Measurements from ENCODE around the gene NPFFR1. TPM values are rescaled to one million over a fixed set of nuclear protein-coding genes. Genes with fewer than 3 reads are reported as not detected.
A peak's percentile ranks its signal among the peaks of the same experiment; 100 is the strongest.

The NPFFR1 gene
- total RNA-seq, 4 donors from 2014 or later = 0.16 TPM; not detected in 3

DNA sequence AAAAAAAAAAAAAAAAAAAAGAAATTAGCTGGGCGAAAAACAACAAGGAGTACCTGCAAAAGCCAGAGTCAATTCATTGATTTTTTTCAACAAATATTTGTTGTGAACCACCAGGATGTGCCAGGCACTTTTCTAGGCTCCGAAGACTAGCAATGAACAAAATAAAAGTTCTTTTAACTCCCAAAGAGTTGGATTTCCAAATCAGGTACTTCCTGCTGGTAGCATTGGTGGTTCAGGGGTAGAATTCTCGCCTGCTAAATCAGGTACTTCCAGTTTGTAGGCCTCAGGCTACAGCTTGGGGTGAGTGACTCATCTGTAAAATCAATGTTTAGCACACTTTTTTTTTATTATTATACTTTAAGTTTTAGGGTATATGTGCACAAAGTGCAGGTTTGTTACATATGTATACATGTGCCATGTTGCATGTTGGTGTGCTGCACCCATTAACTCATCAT is 61.4 kb downstream of the NPFFR1 start:
- Histone ChIP-seq H3K36me3 (peaks cover 0 to 13% (median 0%) of the 10 kb centered on the region in 4 donors), H3K4me1 (peaks cover 0 to 21% (median 12%) of the 10 kb centered on the region in 4 donors), H3K4me3 (no peak overlapping the region), H3K27ac (peak overlapping the region in 1 of 4 donors; percentile 34), H3K27me3 (no peaks in the 10 kb centered on the region), H3K9me3 (no peaks in the 10 kb centered on the region)
- no peak for TF ChIP-seq POLR2A (IDR thresholded peaks at IDR 0.05)
- TF ChIP-seq, protein P1, sequence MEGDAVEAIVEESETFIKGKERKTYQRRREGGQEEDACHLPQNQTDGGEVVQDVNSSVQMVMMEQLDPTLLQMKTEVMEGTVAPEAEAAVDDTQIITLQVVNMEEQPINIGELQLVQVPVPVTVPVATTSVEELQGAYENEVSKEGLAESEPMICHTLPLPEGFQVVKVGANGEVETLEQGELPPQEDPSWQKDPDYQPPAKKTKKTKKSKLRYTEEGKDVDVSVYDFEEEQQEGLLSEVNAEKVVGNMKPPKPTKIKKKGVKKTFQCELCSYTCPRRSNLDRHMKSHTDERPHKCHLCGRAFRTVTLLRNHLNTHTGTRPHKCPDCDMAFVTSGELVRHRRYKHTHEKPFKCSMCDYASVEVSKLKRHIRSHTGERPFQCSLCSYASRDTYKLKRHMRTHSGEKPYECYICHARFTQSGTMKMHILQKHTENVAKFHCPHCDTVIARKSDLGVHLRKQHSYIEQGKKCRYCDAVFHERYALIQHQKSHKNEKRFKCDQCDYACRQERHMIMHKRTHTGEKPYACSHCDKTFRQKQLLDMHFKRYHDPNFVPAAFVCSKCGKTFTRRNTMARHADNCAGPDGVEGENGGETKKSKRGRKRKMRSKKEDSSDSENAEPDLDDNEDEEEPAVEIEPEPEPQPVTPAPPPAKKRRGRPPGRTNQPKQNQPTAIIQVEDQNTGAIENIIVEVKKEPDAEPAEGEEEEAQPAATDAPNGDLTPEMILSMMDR (IDR thresholded peaks at IDR 0.05) = no peak
- no peak for TF ChIP-seq EP300 (IDR thresholded peaks at IDR 0.05; ENCODE audit: low read depth)
- no peak for TF ChIP-seq POLR2AphosphoS5 (IDR thresholded peaks at IDR 0.05)
- intact Hi-C loops (cut with DNase I; ENCODE audit: low total_unique reads) (no loop called here), in situ Hi-C loops (cut with MboI; ENCODE audit: low pct_ligation_motif_present in 1 of 4, low pct_unique_long_range_greater_than_20kb in 1 of 4, low sequenced_read_pairs in 3 of 4) (loop anchor here in 1 of 4 donors (5.0 kb wide), 1 partner anchor 140 kb away; no protein-coding TSS in a partner anchor)
- WGBS, 2 donors (ENCODE audit: low coverage in 1 of 2) = 78% methylated on average over 3 of the region's 3 CpGs; no CpG with 5 or more reads in 1 of the 2 donors
- no peak for DNase-seq

DNA sequence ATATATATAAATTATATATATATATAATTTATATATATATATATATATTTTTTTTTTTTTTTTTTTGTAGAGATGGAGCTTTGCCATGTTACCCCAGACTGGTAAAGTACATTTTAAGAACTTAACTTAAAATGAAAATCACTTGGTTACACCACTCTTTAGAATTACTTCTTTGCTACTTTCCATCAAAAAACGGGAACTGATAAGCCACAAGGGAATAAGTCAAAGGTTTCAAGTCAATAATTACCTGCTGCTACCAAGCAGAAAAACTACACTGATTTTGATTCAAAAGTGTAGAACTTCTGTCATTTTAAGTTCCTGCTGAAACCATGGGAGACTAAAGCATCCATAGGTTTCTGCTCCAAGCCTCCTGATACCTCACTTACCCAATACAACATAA is 62.8 kb downstream of the NPFFR1 start:
- 9 to 11% methylated on average over 1 of the region's 1 CpG for WGBS, 2 donors (ENCODE audit: low coverage in 1 of 2)
- intact Hi-C loops (cut with DNase I; ENCODE audit: low total_unique reads) = no loop called here
- in situ Hi-C loops (cut with MboI; ENCODE audit: low pct_ligation_motif_present in 1 of 4, low pct_unique_long_range_greater_than_20kb in 1 of 4, low sequenced_read_pairs in 3 of 4) = loop anchor here in 1 of 4 donors (5.0 kb wide), 1 partner anchor 141 kb away; no protein-coding TSS in a partner anchor

GRCh38 chr10:70212879-70213278 is 70.9 kb downstream of the NPFFR1 start:
- intact Hi-C loops (cut with DNase I; ENCODE audit: low total_unique reads) = no loop called here
- Histone ChIP-seq H3K27me3 (no peaks in the 10 kb centered on the region), H3K4me3 (no peak overlapping the region), H3K36me3 (peaks cover 0 to 72% (median 16%) of the 10 kb centered on the region in 4 donors), H3K4me1 (no peaks in the 10 kb centered on the region), H3K9me3 (no peaks in the 10 kb centered on the region), H3K27ac (no peak overlapping the region)
- TF ChIP-seq POLR2AphosphoS5 (IDR thresholded peaks at IDR 0.05) (no peak), EP300 (IDR thresholded peaks at IDR 0.05; ENCODE audit: low read depth) (no peak), POLR2A (IDR thresholded peaks at IDR 0.05) (no peak)
- TF ChIP-seq, protein P1 (IDR thresholded peaks at IDR 0.05) = no peak
- DNase-seq = no peak
- in situ Hi-C loops (cut with MboI; ENCODE audit: low pct_ligation_motif_present in 1 of 4, low pct_unique_long_range_greater_than_20kb in 1 of 4, low sequenced_read_pairs in 3 of 4) = loop anchor here in 2 of 4 donors (10.0 kb wide), 1 partner anchor 152 kb away; no protein-coding TSS in a partner anchor
- WGBS, 2 donors (ENCODE audit: low coverage in 1 of 2) = 84 to 97% methylated on average over 1 of the region's 1 CpG

More for the DNA sequence above, 62.8 kb downstream of the NPFFR1 start:
- no peak for TF ChIP-seq EP300 (IDR thresholded peaks at IDR 0.05; ENCODE audit: low read depth)
- TF ChIP-seq, protein P1 (IDR thresholded peaks at IDR 0.05) = no peak
- TF ChIP-seq POLR2A (IDR thresholded peaks at IDR 0.05) = no peak
- TF ChIP-seq POLR2AphosphoS5 (IDR thresholded peaks at IDR 0.05) = no peak
- H3K27me3 ChIP-seq = no peaks in the 10 kb centered on the region
- no peak for DNase-seq
- peaks cover 0 to 10% (median 5%) of the 10 kb centered on the region in 4 donors for H3K4me1 ChIP-seq
- H3K9me3 ChIP-seq = no peaks in the 10 kb centered on the region
- no peak overlapping the region for H3K4me3 ChIP-seq
- peaks cover 0 to 23% (median 0%) of the 10 kb centered on the region in 4 donors for H3K36me3 ChIP-seq
- H3K27ac ChIP-seq = peak overlapping the region; percentile 19 to 36 (median 32)

- Histone ChIP-seq H3K27ac (no peak overlapping the region), H3K4me1 (no peaks in the 10 kb centered on the region), H3K27me3 (no peaks in the 10 kb centered on the region), H3K36me3 (peaks cover 0 to 72% (median 19%) of the 10 kb centered on the region in 4 donors), H3K4me3 (no peak overlapping the region), H3K9me3 (no peaks in the 10 kb centered on the region)
- in situ Hi-C loops (cut with MboI; ENCODE audit: low pct_ligation_motif_present in 1 of 4, low pct_unique_long_range_greater_than_20kb in 1 of 4, low sequenced_read_pairs in 3 of 4) (loop anchor here in 2 of 4 donors (10.0 kb wide), 1 partner anchor 153 kb away; no protein-coding TSS in a partner anchor), intact Hi-C loops (cut with DNase I; ENCODE audit: low total_unique reads) (no loop called here)
- TF ChIP-seq POLR2A (IDR thresholded peaks at IDR 0.05) = no peak
- DNase-seq = no peak
Measured at GRCh38 chr10:70212277-70212676, 71.5 kb downstream of the NPFFR1 start.

Measured in transverse colon (tissue), 4 donors.